Heart left ventricle (tissue), 16 donors: ENCODE results near the gene SRXN1. TPM values are rescaled to one million over a fixed set of nuclear protein-coding genes. Genes with fewer than 3 reads are reported as not detected.
A peak's percentile ranks its signal among the peaks of the same experiment; 100 is the strongest.
"Not testable (repeated sequence)": the region's sequence is repeated elsewhere in the genome, so short reads cannot be mapped to it uniquely, and the experiment has no call there.

Source experiments
- ATAC-seq, 4 donors: fragments of 200-7000 bp; cut with Tn5 transposase; one replicate each; pipeline ENCODE4 v1.9.1; 2020 to 2022; ENCODE audit warnings: moderate library complexity in 4 of 4, mild to moderate bottlenecking in 3 of 4, moderate number of reproducible peaks in 1 of 4
- DNase-seq, 5 donors: peaks; one replicate each; pipeline ENCODE4 v3.0.0-alpha.2; 2020
- H3K27ac ChIP-seq, 12 donors: fragments of 200-600 bp; sonication (generic) in 4 of 12; one replicate each; pipeline versions ENCODE4 v1.5.0 to v1.8.0; 2016 to 2022; ENCODE audit warnings: mild to moderate bottlenecking in 2 of 12
- H3K27me3 ChIP-seq, 9 donors: fragments of 200-600 bp; sonication (generic) in 2 of 9; one replicate each; pipeline versions ENCODE4 v1.5.1 to v1.8.0; 2016 to 2022; ENCODE audit warnings: mild to moderate bottlenecking in 3 of 9
- H3K36me3 ChIP-seq, 9 donors: fragments of 200-600 bp; sonication (generic) in 2 of 9; one replicate each; pipeline versions ENCODE4 v1.5.0 to v1.8.0; 2018 to 2022; ENCODE audit warnings: mild to moderate bottlenecking in 2 of 9
- H3K4me1 ChIP-seq, 12 donors: fragments of 200-600 bp; sonication (generic) in 4 of 12; one replicate each; pipeline versions ENCODE4 v1.5.0 to v1.8.0; 2016 to 2022; ENCODE audit warnings: mild to moderate bottlenecking in 3 of 12
- H3K4me3 ChIP-seq, 12 donors: fragments of 200-600 bp; sonication (generic) in 4 of 12; one replicate each; pipeline versions ENCODE4 v1.5.0 to v1.8.0; 2017 to 2022; ENCODE audit warnings: mild to moderate bottlenecking in 9 of 12, moderate library complexity in 4 of 12
- H3K9me3 ChIP-seq, 12 donors: fragments of 200-600 bp; sonication (generic) in 4 of 12; one replicate each; pipeline versions ENCODE4 v1.5.0 to v1.8.0; 2016 to 2022; ENCODE audit warnings: mild to moderate bottlenecking in 1 of 12
- CTCF ChIP-seq, 12 donors: fragments of 200-600 bp; sonication (generic) in 4 of 12; IDR thresholded peaks; one replicate each; pipeline versions ENCODE4 v1.5.0 to v1.8.0; 2018 to 2022; ENCODE audit warnings: antibody characterized with exemption in 12 of 12, mild to moderate bottlenecking in 5 of 12
- POLR2A ChIP-seq, 2 donors: fragments of 450-650 bp; IDR thresholded peaks; one replicate each; pipeline ENCODE4 v1.6.1; 2017; ENCODE audit warnings: antibody characterized with exemption in 2 of 2, mild to moderate bottlenecking in 2 of 2, moderate library complexity in 2 of 2
- WGBS, 4 donors: extraction: QIAGEN DNeasy Blood & Tissue Kit in 2 of 4; methylation state at CpG; one replicate each; pipeline versions ENCODE4 v1.1.5 to v1.1.7; 2013 to 2018; 5-methylcytosine and 5-hydroxymethylcytosine counted together
- intact Hi-C, 10 donors: fragments of 100-400 bp; cut with DNase I; formaldehyde crosslinking; loops; one replicate each; pipeline versions ENCODE4 v1.11.1 to v1.14.2; 2022
- polyA plus RNA-seq, 2 donors: library from polyadenylated mRNA; stranded (reverse); fragments of 200-250 nt; gene quantifications; one replicate each; pipeline ENCODE4 v1.2.3, GENCODE V29; 2013
- total RNA-seq, 9 donors: library from RNA; depleted of rRNA in 2 of 9; stranded (reverse); fragments of >200 nt in 2 of 9; fragmentation: NEBNext Ultra II Directional in 3 of 9; extraction: Animal tissue kit (Norgen Biotek cat#: 25700) in 3 of 9; gene quantifications; one replicate each; pipeline versions ENCODE4 v1.1.0 to v1.2.4, GENCODE V29; 2016 to 2023
- donor health status: ischemic (EF 13 %, LVEDD 7.1; RV severe dilation, severe dysfunction).
- donor health status: healthy with polysubstance abuse.
- donor health status: DM: no; HTN: yes; CAD: no.
- donor health status: DM: no; HTN: no; CAD: no.
- donor health status: ischemic (EF 25% LVEDD 6.9; RV normal size, moderate dysfunction).
- donor health status: ischemic (EF 25% LVEDD 5.7; RV mildly dilated, moderate dysfunction).
- donor health status: healthy.
- donor health status: DM: yes; HTN: yes; CAD: no.
- donor health status: ischemic (EF 35%, LVEDD 5.7; RV mildly dilated, moderate dysfunction).
- donor health status: nonischemic (EF 11% LVEDD 7.7; RV severe dilation, severe dysfunction).
- donor health status: DM: yes; HTN: yes; CAD: no.
- donor health status: PGD.
- donor health status: ischemic (EF 29% LVEDD 5.4; RV normal size, mild dysfunction).
- donor health status: nonischemic (EF 23%, LVEDD 6.1; RV moderate dilation, normal function).

SRXN1 gene
- total and polyA plus RNA-seq, 11 donors = 11.8 to 147 (median 39.1) TPM

GRCh38 chr20:642398-643174 lies 10.4 kb downstream of the SRXN1 start:
- peaks cover 0 to 3% (median 0%) of the 10 kb centered on the region in 12 donors for H3K9me3 ChIP-seq
- intact Hi-C loops = loop anchor here in 4 of 10 donors (5.0 to 10.0 kb wide), 3 partner anchors 35 to 288 kb away; no protein-coding TSS in a partner anchor
- H3K4me1 ChIP-seq = peaks cover 0 to 33% (median 18%) of the 10 kb centered on the region in 12 donors
- peak overlapping the region; percentile 45 to 72 (median 60) for H3K4me3 ChIP-seq
- ATAC-seq (peak in 3 of 4 donors; percentile 25 to 63 (median 45)), DNase-seq (peak; percentile 53 to 77 (median 68))
- 5 to 28% (median 17%) methylated on average over 8 to 57 of the region's 57 CpGs for WGBS, 4 donors
- peaks cover 0 to 4% (median 0%) of the 10 kb centered on the region in 9 donors for H3K27me3 ChIP-seq
- no peak for TF ChIP-seq POLR2A (IDR thresholded peaks at IDR 0.05)
- TF ChIP-seq CTCF (IDR thresholded peaks at IDR 0.05) = no peak
- peaks cover 3 to 10% (median 9%) of the 10 kb centered on the region in 9 donors for H3K36me3 ChIP-seq
- peak overlapping the region; percentile 15 to 85 (median 72) for H3K27ac ChIP-seq

- not testable (repeated sequence) for H3K36me3 ChIP-seq, H3K9me3 ChIP-seq, ATAC-seq, H3K27me3 ChIP-seq, DNase-seq
- intact Hi-C loops = loop anchor here in 4 of 10 donors (5.0 to 10.0 kb wide), 3 partner anchors 35 to 287 kb away; no protein-coding TSS in a partner anchor
- Histone ChIP-seq H3K4me3 (peak overlapping the region; percentile 45 to 72 (median 60)), H3K4me1 (peaks cover 0 to 29% (median 18%) of the 10 kb centered on the region in 12 donors), H3K27ac (peak overlapping the region in 8 of 12 donors; percentile 67 to 85 (median 76))
- WGBS, 4 donors = 25 to 40% methylated on average over 4 to 5 of the region's 13 CpGs; no CpG with 5 or more reads in 2 of the 4 donors
These were observed 11.0 kb downstream of the SRXN1 start for GRCh38 chr20:642013-642397.

- H3K27ac ChIP-seq = peak overlapping the region in 3 of 12 donors; percentile 5 to 34 (median 30)
- no peaks in the 10 kb centered on the region for H3K36me3 ChIP-seq
- peaks cover 0 to 4% (median 0%) of the 10 kb centered on the region in 9 donors for H3K27me3 ChIP-seq
- WGBS, 4 donors = 20 to 30% (median 26%) methylated on average over 12 of the region's 12 CpGs
- DNase-seq (peak in 1 of 5 donors; percentile 41), ATAC-seq (no peak)
- no peaks in the 10 kb centered on the region for H3K9me3 ChIP-seq
- peaks cover 0 to 24% (median 14%) of the 10 kb centered on the region in 12 donors for H3K4me1 ChIP-seq
- H3K4me3 ChIP-seq = no peak overlapping the region
- intact Hi-C loops = loop anchor here in 7 of 10 donors (2.0 to 10.0 kb wide), 4 partner anchors 31 to 287 kb away; partner anchors contain the start of gene TCF15 (in 3 of the 7)
- TF ChIP-seq POLR2A (IDR thresholded peaks at IDR 0.05) = no peak
- no peak for TF ChIP-seq CTCF (IDR thresholded peaks at IDR 0.05)
These were observed 11.5 kb downstream of the SRXN1 start for GRCh38 chr20:641516-641875.

- H3K4me3 ChIP-seq = no peak overlapping the region
- ATAC-seq (no peak), DNase-seq (no peak)
- peak overlapping the region in 2 of 12 donors; percentile 5 to 30 for H3K27ac ChIP-seq
- H3K4me1 ChIP-seq = peaks cover 0 to 18% (median 10%) of the 10 kb centered on the region in 12 donors
- intact Hi-C loops = loop anchor here in 7 of 10 donors (2.0 to 10.0 kb wide), 4 partner anchors 30 to 286 kb away; partner anchors contain the start of gene TCF15 (in 3 of the 7)
- H3K9me3 ChIP-seq = no peaks in the 10 kb centered on the region
- H3K36me3 ChIP-seq = no peaks in the 10 kb centered on the region
- TF ChIP-seq CTCF (IDR thresholded peaks at IDR 0.05) = no peak
- peaks cover 0 to 4% (median 0%) of the 10 kb centered on the region in 9 donors for H3K27me3 ChIP-seq
- WGBS, 4 donors = 48 to 58% (median 55%) methylated on average over 11 of the region's 11 CpGs
These were observed 12.1 kb downstream of the SRXN1 start for GRCh38 chr20:640674-641515.
